HG03280 (cell line): ENCODE measurements around the gene CBX8.

ENCODE experiments used
- ATAC-seq: cut with Tn5 transposase; IDR thresholded peaks from one replicate; pipeline ENCODE4 v1.9.1; 2021; ENCODE audit warnings: mild to moderate bottlenecking, moderate library complexity; ENCODE audit not compliant: unreplicated experiment

CBX8 gene

DNA sequence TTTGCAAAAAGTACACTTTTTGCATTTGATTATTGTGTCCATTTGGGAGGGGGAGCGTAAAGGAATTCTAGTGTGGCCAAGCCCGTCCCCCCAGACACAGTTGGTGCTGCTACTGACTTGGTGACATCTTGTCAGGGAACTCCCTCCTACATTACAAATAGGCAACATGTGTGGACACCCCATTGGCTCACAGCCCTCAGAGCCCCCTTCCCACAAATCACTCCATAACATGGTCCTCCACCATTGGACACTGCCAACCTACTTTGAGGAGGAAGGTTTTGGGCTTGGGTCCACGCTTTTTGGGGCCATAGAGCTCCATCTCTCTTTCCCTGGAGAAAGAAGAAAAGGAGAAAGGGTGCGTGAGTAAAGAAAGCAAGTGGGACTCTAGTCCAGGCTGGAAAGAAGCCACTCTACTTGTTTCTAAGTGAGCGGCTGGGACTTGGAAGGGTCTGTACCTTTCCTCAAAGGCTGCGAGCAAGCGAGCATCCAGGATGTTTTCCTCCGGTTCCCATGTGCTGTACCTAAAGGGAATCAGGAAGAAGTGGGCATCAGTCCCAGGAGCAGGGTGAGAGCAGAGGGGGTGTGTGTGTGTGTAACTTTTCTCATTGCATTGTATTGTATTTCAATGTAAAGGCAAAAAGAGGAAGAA lies 958 bp downstream of the CBX8 start:
- ATAC-seq = no peak

DNA sequence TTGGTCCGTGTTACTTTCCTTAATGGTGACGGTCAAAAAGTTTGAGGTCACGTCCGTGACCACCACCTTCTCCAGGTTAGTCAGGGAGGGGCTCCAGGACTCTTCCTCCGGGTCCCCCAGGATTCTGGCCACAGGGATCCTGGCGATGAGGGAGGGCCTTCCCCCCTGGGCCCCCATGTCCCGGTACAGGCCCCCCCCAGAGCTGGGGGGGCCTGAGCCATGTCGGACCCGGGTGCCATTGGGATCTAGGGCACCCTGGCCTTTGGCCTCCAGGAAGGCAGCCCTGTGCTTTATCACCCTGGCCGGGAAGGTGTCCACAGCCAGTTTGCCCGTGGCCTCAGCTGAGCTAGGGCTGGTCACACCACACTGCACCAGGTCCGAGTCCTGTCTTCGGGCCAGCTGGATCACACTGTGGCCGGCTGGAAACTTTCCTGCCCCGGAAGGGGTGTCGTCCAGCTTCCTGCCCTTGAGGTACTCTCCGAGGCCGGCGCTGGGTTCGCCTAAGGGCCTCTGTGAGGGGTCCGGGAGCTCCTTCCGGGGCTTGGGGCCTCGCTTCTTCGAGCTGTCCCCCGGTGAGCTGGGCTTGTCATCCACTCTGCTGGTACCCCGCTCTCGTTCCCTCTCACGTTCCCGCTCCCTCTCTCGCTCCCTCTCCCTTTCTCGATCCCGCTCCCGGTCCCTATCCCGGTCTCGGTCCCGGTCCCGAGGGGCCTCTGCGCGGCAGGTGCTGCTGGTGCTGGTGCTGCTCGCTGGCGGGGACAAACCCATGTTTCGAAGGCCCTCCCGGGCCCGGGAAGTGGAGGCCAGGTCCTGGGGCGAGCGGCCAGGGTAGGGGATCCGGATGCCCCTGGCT lies 2.0 kb downstream of the CBX8 start:
- ATAC-seq = no peak

DNA sequence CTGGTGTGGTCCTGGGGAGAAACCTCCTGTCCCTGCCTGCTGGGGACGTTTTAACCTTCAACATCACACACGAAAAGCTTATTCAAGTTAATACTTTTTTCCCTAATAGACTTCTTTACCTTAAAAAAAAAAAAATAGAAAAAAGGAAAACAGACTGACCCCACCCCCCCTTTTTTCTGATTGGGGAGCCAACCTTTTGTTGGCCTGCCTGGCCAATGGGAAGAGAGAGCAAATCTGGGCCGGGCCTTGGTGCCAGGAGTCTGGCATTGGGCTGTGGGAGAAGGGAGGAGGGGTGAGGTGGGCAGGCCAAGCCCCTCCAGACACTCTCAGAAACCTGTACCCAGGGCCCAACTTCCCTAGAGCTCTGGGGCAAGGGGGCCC lies 3.0 kb downstream of the CBX8 start:
- ATAC-seq = no peak

DNA sequence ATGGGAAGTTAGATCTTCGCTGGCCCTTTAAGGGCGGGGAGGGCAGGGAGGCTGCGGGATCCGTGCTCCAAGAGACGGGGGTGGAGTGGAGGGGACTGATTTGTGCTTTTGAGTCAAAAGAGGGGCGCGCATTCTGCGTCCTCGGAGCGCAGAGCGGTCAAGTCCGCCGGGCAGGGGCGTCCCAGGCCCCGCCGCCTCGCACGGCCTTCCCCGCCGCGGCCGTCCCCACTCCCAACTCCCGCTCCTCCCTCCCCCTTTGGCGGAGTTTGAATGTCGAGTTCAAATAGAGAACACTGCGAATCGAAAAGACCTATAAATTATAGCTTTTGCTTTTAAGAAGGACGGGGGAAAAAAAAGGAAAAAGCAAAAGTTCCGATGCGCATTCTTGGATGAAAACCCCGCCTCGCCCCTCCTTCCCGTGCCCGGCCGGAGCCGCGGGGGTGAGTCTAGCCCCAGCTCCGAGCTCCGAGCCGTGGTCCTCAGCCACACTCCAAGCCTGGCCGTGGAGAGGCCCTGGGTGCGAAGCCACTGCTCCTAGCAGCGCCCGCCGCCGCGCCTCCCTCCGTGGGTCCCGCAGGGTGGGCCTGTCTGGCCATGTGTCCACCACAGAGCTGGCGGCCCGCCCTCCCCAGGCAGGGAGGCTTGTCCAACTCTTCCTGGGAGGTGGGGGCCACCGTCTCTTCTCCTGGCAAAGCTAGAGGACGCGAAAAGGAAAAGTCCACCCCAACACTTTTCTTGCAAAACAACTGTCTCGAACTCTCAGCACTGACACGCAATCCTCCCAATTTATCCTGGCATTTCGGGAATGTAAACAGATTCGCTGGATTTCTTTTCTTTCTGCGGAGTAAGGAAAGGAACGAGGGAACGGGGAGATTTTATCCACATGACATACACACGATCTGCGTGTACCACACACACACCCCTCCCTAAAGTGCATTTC lies 3.6 kb downstream of the CBX8 start:
- no peak for ATAC-seq

DNA sequence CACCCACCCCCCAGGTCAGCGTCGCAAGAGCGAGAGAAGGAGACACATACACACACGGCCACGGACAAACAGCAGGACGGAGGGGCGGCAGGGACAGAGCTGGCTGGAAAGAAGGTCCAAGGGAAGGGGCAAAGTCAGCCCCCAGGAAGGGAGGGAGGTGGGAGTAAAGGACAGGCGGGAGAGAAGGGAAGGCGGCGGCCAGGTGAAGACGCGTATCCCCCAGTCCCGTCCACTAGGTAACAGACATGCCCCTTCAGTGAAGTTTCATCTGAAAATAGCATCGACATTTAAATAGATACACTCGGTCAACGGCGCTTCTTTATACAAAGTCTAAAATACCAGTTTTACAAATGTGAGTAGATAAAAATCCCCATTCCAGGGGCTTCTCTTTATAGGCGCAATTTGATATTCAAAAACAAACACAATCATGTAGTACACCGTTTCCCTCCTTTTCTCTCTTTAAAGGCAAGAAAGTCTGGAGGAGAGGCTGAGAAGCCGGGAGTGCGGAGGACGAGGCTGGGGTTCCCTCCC lies 4.5 kb downstream of the CBX8 start:
- no peak for ATAC-seq

DNA sequence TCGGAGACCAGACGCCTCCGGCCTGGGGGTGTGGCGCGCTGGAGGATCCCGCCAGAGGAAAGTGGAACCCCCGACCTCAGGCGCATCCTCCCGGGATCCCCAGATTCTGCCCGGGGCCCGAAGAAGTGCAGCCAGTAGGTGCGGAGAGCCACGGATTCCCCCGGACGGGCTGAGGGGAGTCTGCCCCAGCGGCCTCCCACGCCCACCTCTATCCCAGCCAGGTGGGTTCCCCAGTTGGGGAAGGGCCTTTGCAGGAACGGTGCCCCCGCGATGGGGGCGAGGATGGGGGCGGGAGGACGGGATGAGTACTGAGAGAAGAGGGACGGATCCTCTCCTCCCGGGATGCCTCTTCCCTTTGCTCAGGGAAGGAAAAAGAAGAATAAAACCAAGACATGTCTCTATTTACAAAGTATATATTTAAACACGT lies 5.1 kb downstream of the CBX8 start:
- no peak for ATAC-seq

DNA sequence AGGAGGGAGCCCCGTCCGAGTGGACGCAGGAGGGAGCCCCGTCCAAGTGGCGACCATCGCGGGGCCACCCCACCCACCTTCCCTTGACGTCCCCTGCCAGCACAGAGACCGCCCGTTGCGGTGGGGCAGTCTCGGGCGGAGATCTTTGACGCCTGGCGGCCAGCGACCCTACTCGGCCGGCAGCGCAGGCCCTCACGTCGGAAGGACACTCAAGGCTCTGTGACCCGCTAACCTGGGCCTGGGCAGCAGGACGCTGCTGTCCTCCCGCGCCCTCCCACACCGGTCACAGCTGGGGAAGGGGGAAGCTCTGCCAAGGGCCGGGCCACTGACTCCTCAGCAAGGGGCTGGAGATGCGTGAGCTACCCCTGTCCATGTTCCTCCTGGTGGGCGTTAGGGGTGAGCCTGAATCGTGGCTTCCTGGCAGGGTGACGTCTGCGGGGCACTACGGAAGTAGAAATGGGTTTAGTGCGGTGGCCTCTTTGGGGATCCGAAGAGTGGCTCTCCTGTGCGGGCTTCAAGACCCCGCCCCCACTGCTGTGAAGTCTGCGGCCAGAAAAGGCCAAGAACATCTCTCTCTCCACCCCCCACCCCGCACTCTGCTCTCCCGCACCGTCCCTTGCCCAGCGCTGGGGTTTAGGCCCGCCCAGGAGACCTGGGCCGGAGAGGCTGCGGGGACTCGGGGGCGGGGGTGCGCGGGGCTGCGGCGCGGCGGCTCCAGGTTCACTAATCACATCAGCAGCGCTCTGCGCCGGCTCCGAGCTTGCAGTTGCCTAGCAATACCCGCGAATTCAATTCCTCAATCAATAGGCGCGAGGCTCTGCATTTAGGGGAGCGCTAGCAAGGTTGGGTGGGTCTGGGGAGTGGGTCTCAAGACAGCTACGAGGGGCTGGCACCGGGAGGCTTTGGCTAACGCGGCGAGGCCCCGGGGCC lies 5.8 kb downstream of the CBX8 start:
- no peak for ATAC-seq

DNA sequence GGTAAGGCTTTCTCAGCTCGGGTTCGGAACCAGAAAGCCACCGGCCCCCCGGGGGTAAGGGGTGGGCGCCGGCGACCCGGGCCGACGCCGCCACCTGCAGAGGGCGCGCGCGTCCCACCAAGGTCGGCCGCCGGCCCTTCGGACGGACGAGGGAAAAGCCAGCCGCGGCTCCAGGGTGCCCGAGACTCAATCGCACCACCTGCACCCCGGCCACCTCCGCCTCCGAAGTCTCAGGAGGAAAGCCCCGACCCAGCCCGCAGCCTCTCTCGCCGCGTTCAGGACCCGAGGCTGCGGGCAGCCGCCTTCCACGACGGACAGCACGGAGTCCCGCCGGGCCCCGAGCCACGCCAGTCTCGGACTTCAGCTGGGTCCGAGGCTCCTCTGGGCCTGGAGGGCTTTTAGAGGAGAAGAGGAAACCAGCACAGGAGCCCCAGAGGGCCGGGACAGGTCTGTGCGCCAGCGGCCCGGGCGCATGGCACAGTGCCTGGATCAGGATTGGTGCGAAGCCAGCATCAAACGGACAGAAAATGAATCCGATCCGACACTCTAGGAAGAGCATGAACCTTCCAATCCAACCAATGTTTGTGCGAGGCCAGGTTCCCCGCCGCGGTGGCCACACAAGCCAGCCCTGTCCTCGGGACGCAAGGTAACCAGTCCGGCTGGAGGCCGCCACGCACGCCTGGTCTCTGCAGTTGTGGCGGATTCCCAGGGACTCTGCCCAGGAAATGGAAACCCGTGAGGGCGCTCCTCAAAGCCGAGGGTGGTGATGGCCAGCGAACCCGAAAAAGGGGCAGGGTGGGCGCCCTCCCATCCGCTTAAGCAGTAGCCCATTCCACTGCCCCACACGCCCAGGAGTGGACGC lies 6.7 kb downstream of the CBX8 start:
- ATAC-seq = no peak

DNA sequence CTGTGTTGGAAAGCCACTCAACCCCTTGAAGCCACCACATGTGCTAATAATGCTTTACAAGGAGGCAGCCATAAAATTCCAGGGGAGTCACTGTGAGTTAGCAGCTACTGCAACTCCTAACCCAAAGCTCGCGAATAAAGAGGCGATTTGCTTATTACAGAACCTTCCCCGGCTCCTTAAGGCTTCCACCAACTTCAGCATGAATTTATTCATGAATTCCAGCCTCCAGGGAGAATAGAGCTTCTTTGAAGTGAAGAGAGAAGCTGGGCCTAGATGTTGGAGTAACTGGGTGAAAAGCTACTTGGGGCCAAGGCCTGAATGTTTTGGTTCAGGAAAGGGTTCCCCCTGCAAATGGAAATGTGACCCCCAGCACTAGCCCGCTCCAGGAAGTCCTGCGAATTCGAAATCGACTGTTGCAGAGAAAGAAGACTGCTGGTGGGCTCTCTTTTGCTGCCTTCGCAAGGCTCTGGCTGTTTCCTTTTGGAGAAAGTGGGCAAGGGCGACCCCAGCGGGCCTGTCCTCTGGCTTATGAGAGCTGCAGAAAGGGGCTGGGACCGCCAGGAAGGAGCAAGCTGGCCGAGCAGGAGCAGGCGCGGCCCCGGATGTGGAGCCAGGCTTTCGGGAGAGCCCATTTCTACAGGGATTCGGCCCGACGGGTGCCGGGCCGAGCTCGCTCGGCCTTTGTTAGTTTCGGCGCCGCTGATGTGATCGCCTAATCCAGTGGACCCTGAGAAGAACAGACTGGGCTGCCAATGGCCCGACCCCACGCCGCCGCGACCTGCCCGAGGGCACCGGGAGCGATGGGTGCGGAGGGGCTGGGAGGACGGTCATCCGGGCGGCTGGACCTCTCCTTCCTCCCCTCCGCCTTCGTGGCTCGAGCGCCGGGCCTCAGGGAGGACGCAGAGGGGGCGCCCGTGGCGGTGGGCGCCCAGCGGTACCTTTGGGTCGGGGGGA lies 7.6 kb downstream of the CBX8 start:
- no peak for ATAC-seq

DNA sequence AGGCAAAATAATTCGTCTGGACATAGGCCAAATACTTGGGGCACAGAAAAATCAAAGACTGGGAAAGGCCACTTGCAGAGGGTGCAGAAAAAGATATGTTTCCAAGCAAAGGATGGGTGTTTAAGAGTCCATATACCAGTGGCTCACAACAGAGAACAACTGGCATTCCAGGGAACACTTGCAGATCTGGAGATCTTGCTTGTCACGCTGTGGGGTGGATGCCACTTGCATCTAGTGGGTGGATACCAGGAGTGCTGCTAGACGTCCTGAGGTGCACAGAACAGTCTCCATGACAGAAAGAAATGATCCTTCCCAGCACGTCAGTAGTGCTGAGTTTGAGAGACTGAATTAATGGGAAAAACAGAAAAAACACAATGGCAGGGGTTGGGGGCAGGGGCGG lies 8.4 kb downstream of the CBX8 start:
- ATAC-seq = no peak

DNA sequence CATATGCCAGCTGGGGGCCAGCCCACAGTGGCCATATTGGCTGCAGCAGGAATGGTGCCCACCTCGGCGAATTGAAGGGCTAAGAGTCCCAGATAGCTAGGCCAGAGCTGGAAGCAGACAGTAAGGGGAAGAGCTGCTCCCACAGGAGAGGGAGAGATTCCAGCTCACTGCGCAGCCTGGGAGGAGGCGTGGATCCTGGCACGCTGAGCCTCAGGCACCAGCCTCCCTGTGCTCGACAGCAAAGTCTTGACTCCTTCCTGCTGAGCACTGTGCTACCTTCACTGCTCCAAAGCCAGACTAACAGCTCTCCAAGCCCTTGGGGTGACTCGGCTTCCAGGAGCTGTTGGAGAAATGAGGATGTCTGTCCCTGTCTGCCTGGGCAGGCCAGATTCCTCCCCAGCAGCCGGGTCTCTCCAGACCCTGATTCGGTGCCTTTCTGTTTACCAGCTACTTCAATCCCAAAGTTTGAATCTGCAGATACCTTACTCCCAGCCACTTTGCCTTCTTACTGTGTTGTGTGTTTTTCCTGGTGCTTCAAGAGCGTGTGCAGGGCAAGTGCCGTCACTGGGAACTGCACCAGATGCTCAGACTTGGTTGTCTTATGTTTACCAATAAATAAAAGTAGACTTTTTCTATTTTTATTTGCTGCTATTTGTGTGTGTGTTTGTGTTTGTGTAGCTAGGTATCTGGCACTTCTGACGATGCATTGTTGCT lies 9.8 kb downstream of the CBX8 start:
- ATAC-seq = no peak

DNA sequence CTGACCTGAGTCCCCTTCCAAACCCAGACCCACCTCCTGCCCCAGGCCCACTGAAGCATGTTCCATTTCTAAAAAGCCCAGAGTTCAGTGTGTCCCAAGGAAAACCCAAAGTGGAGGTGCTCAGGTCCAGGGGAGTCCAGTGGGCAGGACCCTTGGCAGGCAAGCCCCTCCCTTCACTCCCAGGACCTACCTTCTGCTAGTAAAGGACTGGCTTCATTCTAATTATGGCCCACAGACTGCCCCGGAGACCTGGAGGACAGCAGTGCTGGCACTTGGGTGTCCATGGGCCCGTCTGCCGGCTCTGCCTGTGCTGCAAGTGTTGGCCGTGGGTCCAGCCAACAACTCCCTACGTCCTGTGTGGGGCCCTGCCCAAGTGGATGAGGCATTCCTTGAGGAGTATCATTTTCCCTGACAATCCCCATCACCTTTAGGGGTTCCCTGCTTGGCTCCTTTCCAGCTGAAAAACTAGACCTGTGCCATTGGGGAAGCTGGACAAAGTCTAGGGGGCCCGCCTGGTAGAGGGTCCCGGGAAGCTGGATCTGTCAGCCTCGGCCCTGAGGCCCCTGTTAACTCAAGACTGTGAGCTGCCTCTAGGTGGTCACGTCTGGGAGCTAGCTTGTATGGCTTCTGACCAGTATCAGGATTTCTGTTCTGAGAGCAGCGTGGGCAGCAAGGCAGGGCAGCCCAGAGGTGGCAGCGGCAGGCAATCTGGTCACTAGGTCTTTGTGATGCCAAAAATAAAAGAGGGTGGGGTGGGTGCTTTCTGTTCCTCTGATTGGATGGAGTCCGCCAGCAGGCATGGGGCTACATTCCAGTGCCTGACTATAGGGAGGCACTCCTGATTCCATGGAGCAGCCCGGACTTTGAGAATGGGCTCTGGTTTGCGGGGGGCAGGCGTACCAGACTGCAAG lies 10.7 kb downstream of the CBX8 start:
- ATAC-seq = no peak

DNA sequence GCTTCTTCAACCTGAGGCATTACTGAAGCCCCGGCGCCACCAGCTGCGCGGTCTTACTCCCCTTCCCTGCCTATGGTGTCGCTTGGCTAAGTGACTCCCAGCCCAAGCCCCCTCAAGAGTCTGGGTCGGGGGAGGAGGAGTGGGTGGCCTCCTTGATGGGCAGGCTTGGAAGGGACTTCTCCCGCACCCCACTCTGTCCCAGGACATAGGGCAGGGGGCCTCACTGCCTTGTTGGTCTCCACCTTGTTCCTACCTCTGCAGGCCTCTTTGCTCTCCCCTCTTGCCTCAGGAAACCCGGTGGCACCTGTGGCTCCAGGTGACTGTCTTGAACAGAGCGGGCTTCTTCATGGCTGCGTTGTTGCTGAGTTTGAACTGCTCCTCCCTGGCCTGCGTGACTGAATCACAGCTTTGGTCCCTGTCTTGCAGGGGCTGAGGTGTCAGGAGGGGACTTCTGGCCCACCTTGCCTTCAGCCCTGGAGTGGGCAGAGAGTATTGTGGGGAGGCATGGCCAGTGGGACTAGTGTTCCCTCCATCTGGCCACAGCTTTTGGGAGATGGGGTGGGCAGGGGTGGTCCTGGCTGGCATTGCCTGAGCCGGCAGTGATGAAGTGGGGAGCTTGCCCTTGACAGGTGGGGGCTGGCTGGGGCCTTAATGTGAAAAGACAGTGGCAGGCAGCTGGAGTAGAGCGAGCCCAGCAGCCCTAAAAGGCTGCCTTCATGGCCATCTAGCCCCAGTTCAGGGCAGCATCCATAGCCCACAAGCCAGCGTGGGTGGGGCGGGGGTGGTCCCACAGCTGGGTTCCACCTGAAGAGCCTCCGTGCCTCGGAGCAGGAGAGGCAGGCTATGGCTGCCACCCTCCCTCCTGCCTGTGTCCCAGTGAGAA lies 11.6 kb downstream of the CBX8 start:
- no peak for ATAC-seq

DNA sequence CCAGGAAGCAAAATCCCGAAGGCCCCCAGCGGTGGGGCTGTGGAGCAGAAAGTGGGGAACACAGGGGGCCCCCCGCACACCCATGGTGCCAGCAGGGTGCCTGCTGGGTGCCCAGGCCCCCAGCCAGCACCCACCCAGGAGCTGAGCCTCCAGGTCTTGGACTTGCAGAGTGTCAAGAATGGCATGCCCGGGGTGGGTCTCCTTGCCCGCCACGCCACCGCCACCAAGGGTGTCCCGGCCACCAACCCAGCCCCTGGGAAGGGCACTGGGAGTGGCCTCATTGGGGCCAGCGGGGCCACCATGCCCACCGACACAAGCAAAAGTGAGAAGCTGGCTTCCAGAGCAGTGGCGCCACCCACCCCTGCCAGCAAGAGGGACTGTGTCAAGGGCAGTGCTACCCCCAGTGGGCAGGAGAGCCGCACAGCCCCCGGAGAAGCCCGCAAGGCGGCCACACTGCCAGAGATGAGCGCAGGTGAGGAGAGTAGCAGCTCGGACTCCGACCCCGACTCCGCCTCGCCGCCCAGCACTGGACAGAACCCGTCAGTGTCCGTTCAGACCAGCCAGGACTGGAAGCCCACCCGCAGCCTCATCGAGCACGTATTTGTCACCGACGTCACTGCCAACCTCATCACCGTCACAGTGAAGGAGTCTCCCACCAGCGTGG lies 12.4 kb downstream of the CBX8 start:
- ATAC-seq = no peak

DNA sequence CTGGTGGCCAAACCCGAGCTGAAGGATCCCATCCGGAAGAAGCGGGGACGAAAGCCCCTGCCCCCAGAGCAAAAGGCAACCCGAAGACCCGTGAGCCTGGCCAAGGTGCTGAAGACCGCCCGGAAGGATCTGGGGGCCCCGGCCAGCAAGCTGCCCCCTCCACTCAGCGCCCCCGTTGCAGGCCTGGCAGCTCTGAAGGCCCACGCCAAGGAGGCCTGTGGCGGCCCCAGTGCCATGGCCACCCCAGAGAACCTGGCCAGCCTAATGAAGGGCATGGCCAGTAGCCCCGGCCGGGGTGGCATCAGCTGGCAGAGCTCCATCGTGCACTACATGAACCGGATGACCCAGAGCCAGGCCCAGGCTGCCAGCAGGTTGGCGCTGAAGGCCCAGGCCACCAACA lies 13.0 kb downstream of the CBX8 start:
- no peak for ATAC-seq
